ENCODE data around the gene ELN. TPM values are rescaled to one million over a fixed set of nuclear protein-coding genes. Genes with fewer than 3 reads are reported as not detected.

Gene ELN
- total RNA-seq, 3 donors from 2014 or later: 25.9 to 134 (median 31.8) TPM

DNA sequence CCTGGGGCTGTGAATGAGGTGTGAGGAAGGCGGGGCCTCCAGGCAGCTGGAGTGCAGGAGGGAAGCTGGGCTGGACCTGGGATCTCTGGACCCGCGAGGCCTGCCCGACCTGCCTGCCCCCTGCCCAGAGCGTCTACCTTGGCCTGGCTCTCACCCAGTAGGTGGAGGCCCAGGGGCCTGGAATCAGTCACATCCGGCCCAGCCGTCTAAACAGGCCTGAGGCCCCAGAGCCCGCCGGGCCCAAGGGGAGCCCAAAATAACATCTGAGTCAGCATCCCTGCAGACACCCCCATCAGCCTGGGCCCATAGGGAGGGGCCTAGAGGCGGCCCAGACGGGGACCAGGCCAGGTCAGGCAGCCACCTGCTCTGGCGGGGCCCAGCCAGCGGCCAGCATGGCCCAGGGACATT, 15.1 kb upstream of the ELN start:
- no peak overlapping the region for H3K4me3 ChIP-seq
- no peak overlapping the region for H3K27ac ChIP-seq
- H3K36me3 ChIP-seq: no peaks in the 10 kb centered on the region
- TF ChIP-seq POLR2A (IDR thresholded peaks at IDR 0.05) (no peak), POLR2AphosphoS5 (IDR thresholded peaks at IDR 0.05) (no peak)
- TF ChIP-seq, protein P1, sequence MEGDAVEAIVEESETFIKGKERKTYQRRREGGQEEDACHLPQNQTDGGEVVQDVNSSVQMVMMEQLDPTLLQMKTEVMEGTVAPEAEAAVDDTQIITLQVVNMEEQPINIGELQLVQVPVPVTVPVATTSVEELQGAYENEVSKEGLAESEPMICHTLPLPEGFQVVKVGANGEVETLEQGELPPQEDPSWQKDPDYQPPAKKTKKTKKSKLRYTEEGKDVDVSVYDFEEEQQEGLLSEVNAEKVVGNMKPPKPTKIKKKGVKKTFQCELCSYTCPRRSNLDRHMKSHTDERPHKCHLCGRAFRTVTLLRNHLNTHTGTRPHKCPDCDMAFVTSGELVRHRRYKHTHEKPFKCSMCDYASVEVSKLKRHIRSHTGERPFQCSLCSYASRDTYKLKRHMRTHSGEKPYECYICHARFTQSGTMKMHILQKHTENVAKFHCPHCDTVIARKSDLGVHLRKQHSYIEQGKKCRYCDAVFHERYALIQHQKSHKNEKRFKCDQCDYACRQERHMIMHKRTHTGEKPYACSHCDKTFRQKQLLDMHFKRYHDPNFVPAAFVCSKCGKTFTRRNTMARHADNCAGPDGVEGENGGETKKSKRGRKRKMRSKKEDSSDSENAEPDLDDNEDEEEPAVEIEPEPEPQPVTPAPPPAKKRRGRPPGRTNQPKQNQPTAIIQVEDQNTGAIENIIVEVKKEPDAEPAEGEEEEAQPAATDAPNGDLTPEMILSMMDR (IDR thresholded peaks at IDR 0.05): no peak
- H3K27me3 ChIP-seq: no peaks in the 10 kb centered on the region
- DNase-seq (ENCODE audit: low spot score in 2 of 2): no peak
- no peaks in the 10 kb centered on the region for H3K9me3 ChIP-seq
- no peaks in the 10 kb centered on the region for H3K4me1 ChIP-seq
- intact Hi-C loops (cut with DNase I; ENCODE audit: low total_unique reads): no loop called here

- Histone ChIP-seq H3K9me3 (no peaks in the 10 kb centered on the region), H3K36me3 (no peaks in the 10 kb centered on the region), H3K27me3 (no peaks in the 10 kb centered on the region), H3K4me1 (no peaks in the 10 kb centered on the region), H3K27ac (no peak overlapping the region), H3K4me3 (no peak overlapping the region)
- TF ChIP-seq, protein P1 (IDR thresholded peaks at IDR 0.05): no peak
- TF ChIP-seq POLR2AphosphoS5 (IDR thresholded peaks at IDR 0.05) (no peak), POLR2A (IDR thresholded peaks at IDR 0.05) (no peak)
- DNase-seq (ENCODE audit: low spot score in 2 of 2): no peak
- intact Hi-C loops (cut with DNase I; ENCODE audit: low total_unique reads): no loop called here
These were observed 14.3 kb upstream of the ELN start for GRCh38 chr7:74013539-74014272.

DNA sequence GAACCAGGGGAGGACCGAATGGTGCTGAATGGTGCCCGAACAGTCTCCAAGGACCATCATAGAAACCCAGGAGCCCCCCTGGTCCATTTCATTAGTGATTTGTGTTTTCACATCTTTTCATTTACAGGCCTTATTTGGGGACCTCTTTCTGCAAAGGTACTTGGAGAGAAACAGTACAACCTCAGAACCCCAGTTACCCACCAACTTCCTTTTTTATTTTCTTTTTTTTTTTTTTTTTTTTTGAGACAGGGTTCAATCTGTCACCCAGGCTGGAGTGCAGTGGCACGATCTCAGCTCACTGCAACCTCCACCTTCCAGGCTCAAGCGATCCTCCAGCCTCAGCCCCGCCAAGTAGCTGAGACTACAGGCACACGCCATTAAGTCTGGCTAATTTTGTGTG, 13.0 kb upstream of the ELN start:
- no peak for DNase-seq (ENCODE audit: low spot score in 2 of 2)
- intact Hi-C loops (cut with DNase I; ENCODE audit: low total_unique reads): no loop called here
- no peaks in the 10 kb centered on the region for H3K27me3 ChIP-seq
- no peak overlapping the region for H3K4me3 ChIP-seq
- TF ChIP-seq, protein P1 (IDR thresholded peaks at IDR 0.05): no peak
- TF ChIP-seq POLR2AphosphoS5 (IDR thresholded peaks at IDR 0.05) (no peak), POLR2A (IDR thresholded peaks at IDR 0.05) (no peak)
- no peaks in the 10 kb centered on the region for H3K9me3 ChIP-seq
- no peaks in the 10 kb centered on the region for H3K36me3 ChIP-seq
- H3K4me1 ChIP-seq: no peaks in the 10 kb centered on the region
- H3K27ac ChIP-seq: no peak overlapping the region

DNA sequence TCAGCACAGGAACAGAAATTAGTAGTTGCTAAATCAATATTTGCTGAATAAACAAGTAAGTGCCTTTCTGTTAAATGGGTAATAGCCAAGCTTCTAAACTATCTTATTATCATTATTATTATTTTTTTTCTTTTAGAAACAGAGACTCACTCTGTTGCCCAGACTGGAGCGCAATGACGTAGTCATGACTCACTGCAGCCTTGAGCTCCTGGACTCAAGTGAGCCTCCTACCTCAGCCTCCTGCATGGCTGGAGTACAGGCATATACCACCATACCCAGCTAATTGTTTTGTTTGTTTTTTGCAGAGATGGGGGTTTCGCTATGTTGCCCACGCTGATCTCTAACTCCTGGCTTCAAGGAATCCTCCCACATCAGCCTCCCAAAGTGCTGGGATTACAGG, 12.3 kb upstream of the ELN start:
- no peaks in the 10 kb centered on the region for H3K36me3 ChIP-seq
- no peak overlapping the region for H3K27ac ChIP-seq
- intact Hi-C loops (cut with DNase I; ENCODE audit: low total_unique reads): no loop called here
- TF ChIP-seq, protein P1 (IDR thresholded peaks at IDR 0.05): no peak
- no peak for TF ChIP-seq POLR2AphosphoS5 (IDR thresholded peaks at IDR 0.05)
- no peak for TF ChIP-seq POLR2A (IDR thresholded peaks at IDR 0.05)
- H3K4me1 ChIP-seq: no peaks in the 10 kb centered on the region
- no peak overlapping the region for H3K4me3 ChIP-seq
- no peaks in the 10 kb centered on the region for H3K27me3 ChIP-seq
- H3K9me3 ChIP-seq: no peaks in the 10 kb centered on the region
- DNase-seq (ENCODE audit: low spot score in 2 of 2): no peak

DNA sequence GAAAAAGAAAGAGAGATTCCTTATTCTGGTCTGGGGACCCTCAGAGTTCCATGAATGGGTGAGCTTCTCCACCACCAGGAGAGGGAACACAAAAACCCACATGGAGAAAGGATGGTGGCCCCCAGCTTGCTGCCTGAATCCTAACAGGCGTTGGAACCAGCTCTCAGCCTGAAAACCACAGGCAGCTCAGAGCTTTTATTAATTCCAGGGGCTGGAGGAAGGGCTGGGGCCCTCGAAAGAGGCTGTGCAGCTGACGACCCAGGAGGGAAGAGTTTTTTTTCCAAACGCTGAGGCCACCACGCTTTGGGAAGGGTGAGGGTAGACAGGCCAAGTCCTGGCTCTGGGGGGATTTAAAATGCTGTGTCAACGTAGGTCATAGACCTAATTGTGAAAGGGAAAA, 10.8 kb upstream of the ELN start:
- H3K27me3 ChIP-seq: no peaks in the 10 kb centered on the region
- no peak overlapping the region for H3K27ac ChIP-seq
- intact Hi-C loops (cut with DNase I; ENCODE audit: low total_unique reads): no loop called here
- H3K4me1 ChIP-seq: no peaks in the 10 kb centered on the region
- TF ChIP-seq, protein P1 (IDR thresholded peaks at IDR 0.05): no peak
- TF ChIP-seq POLR2AphosphoS5 (IDR thresholded peaks at IDR 0.05) (no peak), POLR2A (IDR thresholded peaks at IDR 0.05) (no peak)
- no peaks in the 10 kb centered on the region for H3K36me3 ChIP-seq
- H3K4me3 ChIP-seq: no peak overlapping the region
- H3K9me3 ChIP-seq: no peaks in the 10 kb centered on the region
- DNase-seq (ENCODE audit: low spot score in 2 of 2): no peak
